ENCODE data around the gene POU6F2. TPM values are rescaled to one million over a fixed set of nuclear protein-coding genes. Genes with fewer than 3 reads are reported as not detected.

POU6F2 gene
- total and polyA plus RNA-seq, 2 experiments from 2014 or later: not detected

DNA sequence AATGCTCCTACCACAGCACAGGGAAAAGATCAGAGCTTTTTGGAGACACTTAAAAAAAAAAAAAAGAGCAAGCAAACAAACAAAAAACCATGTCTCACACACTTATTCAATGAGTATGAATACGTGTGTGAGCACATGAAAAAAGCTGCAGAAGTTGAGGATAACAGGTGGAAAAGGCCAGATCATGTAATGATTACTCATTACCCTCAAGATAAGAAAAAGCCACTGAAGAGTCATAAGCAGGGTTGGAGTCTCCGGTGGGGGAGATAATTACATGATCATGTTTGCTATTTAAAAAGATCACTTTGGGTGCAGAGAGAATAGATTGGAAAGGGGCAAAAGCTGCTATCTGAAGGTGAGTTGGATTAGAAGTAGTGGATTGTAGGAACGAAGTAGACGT is 77.0 kb downstream of the POU6F2 start:
- Histone ChIP-seq H3K9me2 (ENCODE audit: insufficient read depth) (no peaks in the 10 kb centered on the region), H3K36me3 (ENCODE audit: low read depth) (no peaks in the 10 kb centered on the region), H3K27me3 (replicated peaks; ENCODE audit: insufficient read depth) (no peaks in the 10 kb centered on the region), H3K4me1 (ENCODE audit: insufficient read depth) (no peaks in the 10 kb centered on the region), H3K9me3 (ENCODE audit: low read depth) (no peaks in the 10 kb centered on the region), H3F3A (ENCODE audit: insufficient read depth) (no peaks in the 10 kb centered on the region), H2AFZ (no peak overlapping the region), H3K79me2 (ENCODE audit: insufficient read depth) (no peaks in the 10 kb centered on the region), H3K27ac (no peak overlapping the region), H3K4me2 (ENCODE audit: unreplicated experiment) (no peak overlapping the region), H3K9ac (no peak overlapping the region), H3K4me3 (no peak overlapping the region), H4K20me1 (ENCODE audit: insufficient read depth) (no peaks in the 10 kb centered on the region)
- no peak for TF ChIP-seq EZH2phosphoT487 (IDR thresholded peaks at IDR 0.05; ENCODE audit: insufficient read depth, low read depth)
- 17 to 29% methylated on average over 4 of the region's 4 CpGs for WGBS, 2 experiments (ENCODE audit: low coverage in 1 of 2, low lambda C conversion rate in 2 of 2, missing lambda C conversion rate in 2 of 2)
- in situ Hi-C loops (cut with MboI): no loop called here
- DNase-seq: no peak

DNA sequence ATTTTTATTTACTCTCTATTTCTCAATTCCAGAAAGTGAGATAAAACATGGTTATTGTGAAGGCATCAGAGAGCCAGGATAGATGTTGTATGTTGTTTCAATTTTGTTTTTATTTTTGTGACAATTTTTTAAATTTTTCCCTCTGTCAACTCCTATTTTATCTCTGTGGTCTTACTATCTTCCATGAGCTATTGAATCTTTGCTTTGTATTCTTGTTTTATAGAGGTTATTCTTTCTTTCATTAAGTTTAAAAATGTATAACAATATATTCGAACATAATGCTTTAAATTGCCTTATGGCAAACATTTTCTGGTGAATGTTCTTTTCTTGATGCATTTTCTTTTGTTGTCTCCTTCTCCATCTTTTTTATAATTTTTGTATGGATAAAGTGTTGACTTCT is 78.4 kb downstream of the POU6F2 start:
- Histone ChIP-seq H3K79me2 (ENCODE audit: insufficient read depth) (no peaks in the 10 kb centered on the region), H3K9me3 (ENCODE audit: low read depth) (no peaks in the 10 kb centered on the region), H3K36me3 (ENCODE audit: low read depth) (no peaks in the 10 kb centered on the region), H3F3A (ENCODE audit: insufficient read depth) (no peaks in the 10 kb centered on the region), H3K9me2 (ENCODE audit: insufficient read depth) (no peaks in the 10 kb centered on the region), H3K4me3 (no peak overlapping the region), H3K27ac (no peak overlapping the region), H3K9ac (no peak overlapping the region), H3K4me2 (ENCODE audit: unreplicated experiment) (no peak overlapping the region), H4K20me1 (ENCODE audit: insufficient read depth) (no peaks in the 10 kb centered on the region), H2AFZ (no peak overlapping the region), H3K27me3 (replicated peaks; ENCODE audit: insufficient read depth) (no peaks in the 10 kb centered on the region), H3K4me1 (ENCODE audit: insufficient read depth) (no peaks in the 10 kb centered on the region)
- TF ChIP-seq EZH2 (IDR thresholded peaks at IDR 0.05; ENCODE audit: insufficient read depth, poor library complexity, severe bottlenecking): no peak
- in situ Hi-C loops (cut with MboI): no loop called here
- no peak for DNase-seq
- 5 to 10% methylated on average over 1 of the region's 1 CpG for WGBS, 2 experiments (ENCODE audit: low coverage in 1 of 2, low lambda C conversion rate in 2 of 2, missing lambda C conversion rate in 2 of 2)

DNA sequence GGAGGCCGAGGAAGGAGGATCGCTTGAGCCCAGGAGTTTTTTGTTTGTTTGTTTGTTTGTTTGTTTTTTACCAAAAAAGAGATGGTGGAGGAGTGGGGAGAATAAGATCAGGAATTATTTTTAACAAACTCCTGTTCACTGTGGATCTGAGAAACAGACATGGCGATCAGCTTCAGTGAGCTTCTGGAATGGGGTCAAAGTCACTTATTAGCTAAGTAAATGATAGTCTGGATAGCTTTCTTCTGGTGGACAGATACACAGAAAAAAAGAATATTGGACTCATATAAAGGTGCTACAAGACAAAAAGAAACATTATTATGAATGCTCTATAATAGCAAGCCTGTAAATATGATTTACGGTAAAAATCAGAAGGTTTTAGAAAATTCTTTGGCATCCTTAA is 85.1 kb downstream of the POU6F2 start:
- TF ChIP-seq EZH2phosphoT487 (IDR thresholded peaks at IDR 0.05; ENCODE audit: insufficient read depth, low read depth): no peak
- TF ChIP-seq EZH2 (IDR thresholded peaks at IDR 0.05; ENCODE audit: insufficient read depth, poor library complexity, severe bottlenecking): no peak
- 65 to 76% methylated on average over 4 of the region's 4 CpGs for WGBS, 2 experiments (ENCODE audit: low coverage in 1 of 2, low lambda C conversion rate in 2 of 2, missing lambda C conversion rate in 2 of 2)
- no peaks in the 10 kb centered on the region for H3K9me3 ChIP-seq (ENCODE audit: low read depth)
- in situ Hi-C loops (cut with MboI): no loop called here
- H3K27ac ChIP-seq: no peak overlapping the region
- no peak overlapping the region for H3K9ac ChIP-seq
- no peaks in the 10 kb centered on the region for H4K20me1 ChIP-seq (ENCODE audit: insufficient read depth)
- no peaks in the 10 kb centered on the region; the same call in 1 of the 2 replicates for H3K9me2 ChIP-seq (ENCODE audit: insufficient read depth)
- no peaks in the 10 kb centered on the region for H3K4me1 ChIP-seq (ENCODE audit: insufficient read depth)
- no peaks in the 10 kb centered on the region for H3F3A ChIP-seq (ENCODE audit: insufficient read depth)
- no peaks in the 10 kb centered on the region; the same call in 1 of the 2 replicates for H3K27me3 ChIP-seq (replicated peaks; ENCODE audit: insufficient read depth)
- H3K4me2 ChIP-seq (ENCODE audit: unreplicated experiment): no peak overlapping the region
- no peaks in the 10 kb centered on the region for H3K79me2 ChIP-seq (ENCODE audit: insufficient read depth)
- no peak overlapping the region for H3K4me3 ChIP-seq
- H2AFZ ChIP-seq: no peak overlapping the region
- no peak for DNase-seq
- H3K36me3 ChIP-seq (ENCODE audit: low read depth): no peaks in the 10 kb centered on the region

DNA sequence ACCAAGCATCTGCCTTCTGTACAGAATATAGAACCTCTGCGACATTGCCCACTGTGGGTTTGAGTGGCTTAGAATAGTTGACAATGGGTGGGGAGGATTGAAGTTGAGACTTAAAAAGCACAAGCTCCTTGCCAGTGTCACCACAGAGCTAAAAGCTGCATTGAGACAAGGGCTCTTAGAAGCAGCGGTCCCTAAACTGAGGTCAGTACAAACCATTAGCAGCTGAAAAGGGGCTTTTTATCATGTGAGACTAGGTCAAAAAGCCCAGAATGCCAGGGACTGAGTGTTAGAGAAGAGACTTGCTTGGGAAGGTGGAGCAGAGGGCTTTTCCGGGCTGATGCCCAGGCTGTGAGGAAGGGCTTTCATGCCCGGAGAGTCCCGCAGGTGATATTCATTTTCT is 91.3 kb downstream of the POU6F2 start:
- H2AFZ ChIP-seq: no peak overlapping the region
- H3K4me1 ChIP-seq (ENCODE audit: insufficient read depth): no peaks in the 10 kb centered on the region
- H3K4me3 ChIP-seq: no peak overlapping the region
- no peak overlapping the region for H3K9ac ChIP-seq
- no peaks in the 10 kb centered on the region for H4K20me1 ChIP-seq (ENCODE audit: insufficient read depth)
- no peaks in the 10 kb centered on the region; the same call in 1 of the 2 replicates for H3K27me3 ChIP-seq (replicated peaks; ENCODE audit: insufficient read depth)
- no peak for DNase-seq
- no peak overlapping the region for H3K4me2 ChIP-seq (ENCODE audit: unreplicated experiment)
- no peaks in the 10 kb centered on the region; the same call in 1 of the 2 replicates for H3K9me2 ChIP-seq (ENCODE audit: insufficient read depth)
- in situ Hi-C loops (cut with MboI): no loop called here
- H3K27ac ChIP-seq: no peak overlapping the region
- no peak for TF ChIP-seq EZH2 (IDR thresholded peaks at IDR 0.05; ENCODE audit: insufficient read depth, poor library complexity, severe bottlenecking)
- TF ChIP-seq EZH2phosphoT487 (IDR thresholded peaks at IDR 0.05; ENCODE audit: insufficient read depth, low read depth): no peak
- H3K79me2 ChIP-seq (ENCODE audit: insufficient read depth): no peaks in the 10 kb centered on the region
- H3F3A ChIP-seq (ENCODE audit: insufficient read depth): no peaks in the 10 kb centered on the region
- no peaks in the 10 kb centered on the region for H3K9me3 ChIP-seq (ENCODE audit: low read depth)
- no peaks in the 10 kb centered on the region for H3K36me3 ChIP-seq (ENCODE audit: low read depth)
- WGBS, 2 experiments (ENCODE audit: low coverage in 1 of 2, low lambda C conversion rate in 2 of 2, missing lambda C conversion rate in 2 of 2): 60 to 77% methylated on average over 5 of the region's 5 CpGs
